Measurements from ENCODE around the gene SC5D. TPM values are rescaled to one million over a fixed set of nuclear protein-coding genes. Genes with fewer than 3 reads are reported as not detected.

Gene SC5D
- total RNA-seq, 2 donors from 2014 or later = 14.9 to 28.5 TPM

- no peak for DNase-seq (ENCODE audit: low spot score)
- Histone ChIP-seq H3K27me3 (replicated peaks; ENCODE audit: insufficient read depth) (no peaks in the 10 kb centered on the region), H3K36me3 (no peaks in the 10 kb centered on the region), H3K4me1 (ENCODE audit: control insufficient read depth in 1 of 2, low read depth in 2 of 2) (no peaks in the 10 kb centered on the region), H3K9me3 (no peaks in the 10 kb centered on the region), H3K4me3 (no peak overlapping the region), H3K27ac (no peak overlapping the region)
- TF ChIP-seq CTCF (IDR thresholded peaks at IDR 0.05) = no peak
- no peak for ATAC-seq (ENCODE audit: insufficient number of reproducible peaks, low FRiP score, low read depth)
These were observed 61.6 kb downstream of the SC5D start for GRCh38 chr11:121354192-121354591.

GRCh38 chr11:121356357-121356756 is 63.8 kb downstream of the SC5D start:
- Histone ChIP-seq H3K27ac (no peak overlapping the region), H3K9me3 (no peaks in the 10 kb centered on the region), H3K4me3 (no peak overlapping the region), H3K4me1 (ENCODE audit: control insufficient read depth in 1 of 2, low read depth in 2 of 2) (no peaks in the 10 kb centered on the region), H3K27me3 (replicated peaks; ENCODE audit: insufficient read depth) (no peaks in the 10 kb centered on the region), H3K36me3 (no peaks in the 10 kb centered on the region)
- DNase-seq (ENCODE audit: low spot score) = no peak
- ATAC-seq (ENCODE audit: insufficient number of reproducible peaks, low FRiP score, low read depth) = no peak
- no peak for TF ChIP-seq CTCF (IDR thresholded peaks at IDR 0.05)

Other genes starting within 250 kb of the SC5D start
- gene TECTA, start 191.5 kb upstream of the SC5D start, total RNA-seq = 1 to 10 TPM in 1 of 2 donors, under 1 TPM in 1; 0.41 to 5.6 TPM
- 10 to 100 TPM; 26.9 to 33.0 TPM for gene SORL1, start 159.5 kb downstream of the SC5D start, total RNA-seq

All from thoracic aorta (tissue), 2 donors.